Measurements from ENCODE around the gene RAD51D.

RAD51D gene

GRCh38 chr17:35146214-35146833, 26.7 kb upstream of the RAD51D start:
- no peak for DNase-seq
- no peak for TF ChIP-seq EZH2 (IDR thresholded peaks at IDR 0.05; ENCODE audit: borderline replicate concordance, low read depth, low read length, severe bottlenecking)
- no peak for TF ChIP-seq CTCF (IDR thresholded peaks at IDR 0.05; ENCODE audit: borderline replicate concordance, extremely low read depth, low read length, poor library complexity, severe bottlenecking)
- Histone ChIP-seq H4K20me1 (ENCODE audit: insufficient read depth, low read length) (peaks cover 3% of the 10 kb centered on the region; the same call in 1 of the 2 replicates), H3K9ac (ENCODE audit: low read depth, low read length) (no peak overlapping the region), H3K79me2 (ENCODE audit: insufficient read depth, low read length) (peaks cover 9% of the 10 kb centered on the region), H3K4me1 (ENCODE audit: insufficient read depth, low read length) (peaks cover 6% of the 10 kb centered on the region), H3K4me2 (ENCODE audit: insufficient read depth, low read length) (no peak overlapping the region), H3K4me3 (ENCODE audit: low read depth in 1 of 2, low read length in 2 of 2) (no peak overlapping the region), H3K27ac (ENCODE audit: low read length) (no peak overlapping the region), H2AFZ (ENCODE audit: low read depth, low read length) (no peak overlapping the region), H3K9me3 (ENCODE audit: insufficient read depth, low read length, severe bottlenecking) (no peaks in the 10 kb centered on the region), H3K27me3 (ENCODE audit: insufficient read depth, low read length, poor library complexity) (peaks cover 3% of the 10 kb centered on the region), H3K36me3 (ENCODE audit: insufficient read depth, low read length) (no peaks in the 10 kb centered on the region; the same call in 1 of the 2 replicates)
- ATAC-seq (ENCODE audit: insufficient read depth, low read depth), result no peak

- peaks cover 21% of the 10 kb centered on the region for H3K4me1 ChIP-seq (ENCODE audit: insufficient read depth, low read length)
- H4K20me1 ChIP-seq (ENCODE audit: insufficient read depth, low read length), result peaks cover 8% of the 10 kb centered on the region
- peaks cover under 1% of the 10 kb centered on the region for H3K27me3 ChIP-seq (ENCODE audit: insufficient read depth, low read length, poor library complexity)
- H3K4me2 ChIP-seq (ENCODE audit: insufficient read depth, low read length), result no peak overlapping the region
- no peak overlapping the region for H2AFZ ChIP-seq (ENCODE audit: low read depth, low read length)
- H3K79me2 ChIP-seq (ENCODE audit: insufficient read depth, low read length), result peaks cover 22% of the 10 kb centered on the region
- H3K36me3 ChIP-seq (ENCODE audit: insufficient read depth, low read length), result peaks cover 2% of the 10 kb centered on the region
- H3K9me3 ChIP-seq (ENCODE audit: insufficient read depth, low read length, severe bottlenecking), result no peaks in the 10 kb centered on the region
- H3K27ac ChIP-seq (ENCODE audit: low read length), result no peak overlapping the region
- ATAC-seq (ENCODE audit: insufficient read depth, low read depth), result no peak
- no peak overlapping the region for H3K9ac ChIP-seq (ENCODE audit: low read depth, low read length)
- TF ChIP-seq EZH2 (IDR thresholded peaks at IDR 0.05; ENCODE audit: borderline replicate concordance, low read depth, low read length, severe bottlenecking), result no peak
- no peak for TF ChIP-seq CTCF (IDR thresholded peaks at IDR 0.05; ENCODE audit: borderline replicate concordance, extremely low read depth, low read length, poor library complexity, severe bottlenecking)
- DNase-seq, result no peak
- H3K4me3 ChIP-seq (ENCODE audit: low read depth in 1 of 2, low read length in 2 of 2), result no peak overlapping the region
Observed at GRCh38 chr17:35144840-35145239, 25.2 kb upstream of the RAD51D start.

GRCh38 chr17:35142467-35142796, 22.8 kb upstream of the RAD51D start:
- peaks cover 26% of the 10 kb centered on the region for H3K36me3 ChIP-seq (ENCODE audit: insufficient read depth, low read length)
- H2AFZ ChIP-seq (ENCODE audit: low read depth, low read length), result peak overlapping the region; percentile 76
- H3K4me1 ChIP-seq (ENCODE audit: insufficient read depth, low read length), result peaks cover 24% of the 10 kb centered on the region
- peaks cover 32% of the 10 kb centered on the region for H3K79me2 ChIP-seq (ENCODE audit: insufficient read depth, low read length)
- peak overlapping the region; percentile 92 for H3K27ac ChIP-seq (ENCODE audit: low read length)
- H3K9ac ChIP-seq (ENCODE audit: low read depth, low read length), result peak overlapping the region; percentile 86
- peak overlapping the region; percentile 65 for H3K4me2 ChIP-seq (ENCODE audit: insufficient read depth, low read length)
- H3K9me3 ChIP-seq (ENCODE audit: insufficient read depth, low read length, severe bottlenecking), result no peaks in the 10 kb centered on the region
- peaks cover 17% of the 10 kb centered on the region for H4K20me1 ChIP-seq (ENCODE audit: insufficient read depth, low read length)
- peak; percentile 5; the same call in 1 of the 3 replicates for ATAC-seq (ENCODE audit: insufficient read depth, low read depth)
- H3K27me3 ChIP-seq (ENCODE audit: insufficient read depth, low read length, poor library complexity), result no peaks in the 10 kb centered on the region
- DNase-seq, result no peak
- TF ChIP-seq CTCF (IDR thresholded peaks at IDR 0.05; ENCODE audit: borderline replicate concordance, extremely low read depth, low read length, poor library complexity, severe bottlenecking), result no peak
- no peak for TF ChIP-seq EZH2 (IDR thresholded peaks at IDR 0.05; ENCODE audit: borderline replicate concordance, low read depth, low read length, severe bottlenecking)
- H3K4me3 ChIP-seq (ENCODE audit: low read depth in 1 of 2, low read length in 2 of 2), result peak overlapping the region in 1 of 2 experiments; percentile 99; a peak in 3 of 4 replicates

Data from DND-41 (cell line).